ENCODE data around the gene TUBGCP4.
A peak's percentile ranks its signal among the peaks of the same experiment; 100 is the strongest.
"Not testable (repeated sequence)": the region's sequence is repeated elsewhere in the genome, so short reads cannot be mapped to it uniquely, and the experiment has no call there.

Gene TUBGCP4

GRCh38 chr15:43370975-43371974 lies at the start of gene TUBGCP4, which contains the start of gene ZSCAN29:
TSS of gene TUBGCP4 (plus strand) at chr15:43371101. CDS start at chr15:43371355, 254 bp downstream.
TSS of gene ZSCAN29 (minus strand) at chr15:43371043. CDS start at chr15:43369913, 1,130 bp downstream.
- DNase-seq (ENCODE audit: low spot score) = peak; percentile 74

DNA sequence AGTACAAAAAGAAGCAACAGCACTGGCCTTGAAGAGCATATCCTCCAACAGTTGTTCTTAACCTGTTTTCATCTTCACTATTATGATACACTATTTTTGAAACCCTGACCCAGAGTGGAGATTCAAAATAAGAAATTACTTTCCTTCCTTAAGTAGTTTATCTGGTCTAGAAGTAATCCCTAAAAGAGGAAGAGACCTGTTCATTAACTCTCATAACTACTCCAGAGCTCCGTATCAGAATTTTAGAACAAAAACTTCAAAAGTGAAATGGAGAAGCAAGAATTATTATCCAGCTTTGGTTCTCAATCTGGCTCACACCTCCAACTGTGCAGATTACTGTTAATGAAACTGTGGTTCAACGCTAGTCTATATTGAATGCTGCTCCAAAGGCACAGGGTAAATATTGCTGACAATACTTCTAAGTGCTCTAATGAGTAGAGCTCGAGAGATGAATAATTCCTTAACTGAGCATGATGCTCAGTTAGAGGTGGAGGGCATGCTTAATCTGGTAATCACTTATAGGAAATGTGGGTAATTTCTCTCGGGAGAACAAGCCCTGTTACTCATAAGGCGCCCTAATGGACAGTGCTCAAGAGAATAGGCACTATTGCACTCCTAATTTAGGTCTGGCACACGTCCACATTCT lies 45.7 kb upstream of the TUBGCP4 start:
- no peak for DNase-seq (ENCODE audit: low spot score)

- no peak for DNase-seq (ENCODE audit: low spot score)
Observed at GRCh38 chr15:43329217-43329959, 41.5 kb upstream of the TUBGCP4 start.

GRCh38 chr15:43329960-43330779 lies 40.7 kb upstream of the TUBGCP4 start, which contains the start of gene LCMT2:
TSS of gene LCMT2 (minus strand) at chr15:43330573. CDS start at chr15:43330489, 84 bp downstream.
- peak; percentile 90 for DNase-seq (ENCODE audit: low spot score)

DNA sequence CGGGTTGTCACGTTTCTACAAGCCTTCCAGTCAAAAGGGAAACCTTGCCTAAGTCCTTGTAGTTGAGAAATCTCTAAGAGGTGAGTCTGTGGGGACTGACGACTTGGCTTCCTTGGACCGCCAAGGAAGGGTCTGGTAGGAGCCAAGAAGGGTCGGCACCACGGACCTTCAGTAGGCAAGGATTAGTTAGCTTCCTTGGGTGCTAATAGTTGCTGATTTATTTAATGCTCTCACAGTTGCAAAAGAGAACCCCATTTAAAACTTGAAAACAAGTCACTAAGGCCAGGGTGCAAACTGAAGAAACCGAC lies 40.2 kb upstream of the TUBGCP4 start:
- DNase-seq (ENCODE audit: low spot score) = no peak

DNA sequence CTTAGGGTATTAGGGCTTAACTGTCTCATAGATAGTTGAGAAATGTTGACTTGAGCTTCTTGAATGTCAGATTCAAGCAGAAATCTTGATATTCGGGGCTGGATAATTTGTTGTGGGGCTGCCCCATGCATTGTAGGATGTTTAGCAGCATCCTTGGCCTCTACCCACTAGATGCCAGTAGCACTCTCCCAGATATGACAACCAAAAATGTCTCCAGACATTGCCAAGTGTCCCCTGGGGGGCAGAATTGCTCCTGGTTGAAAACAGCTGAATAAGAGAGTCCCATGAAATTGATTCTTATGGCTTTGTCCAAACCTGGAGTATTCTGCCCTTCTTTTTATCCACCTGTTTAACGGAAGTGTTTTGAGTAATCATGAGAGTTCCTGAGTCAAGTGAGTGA lies 24.6 kb upstream of the TUBGCP4 start:
- DNase-seq (ENCODE audit: low spot score) = no peak

- no peak for DNase-seq (ENCODE audit: low spot score)
Observed at GRCh38 chr15:43347114-43347513, 23.8 kb upstream of the TUBGCP4 start.

DNA sequence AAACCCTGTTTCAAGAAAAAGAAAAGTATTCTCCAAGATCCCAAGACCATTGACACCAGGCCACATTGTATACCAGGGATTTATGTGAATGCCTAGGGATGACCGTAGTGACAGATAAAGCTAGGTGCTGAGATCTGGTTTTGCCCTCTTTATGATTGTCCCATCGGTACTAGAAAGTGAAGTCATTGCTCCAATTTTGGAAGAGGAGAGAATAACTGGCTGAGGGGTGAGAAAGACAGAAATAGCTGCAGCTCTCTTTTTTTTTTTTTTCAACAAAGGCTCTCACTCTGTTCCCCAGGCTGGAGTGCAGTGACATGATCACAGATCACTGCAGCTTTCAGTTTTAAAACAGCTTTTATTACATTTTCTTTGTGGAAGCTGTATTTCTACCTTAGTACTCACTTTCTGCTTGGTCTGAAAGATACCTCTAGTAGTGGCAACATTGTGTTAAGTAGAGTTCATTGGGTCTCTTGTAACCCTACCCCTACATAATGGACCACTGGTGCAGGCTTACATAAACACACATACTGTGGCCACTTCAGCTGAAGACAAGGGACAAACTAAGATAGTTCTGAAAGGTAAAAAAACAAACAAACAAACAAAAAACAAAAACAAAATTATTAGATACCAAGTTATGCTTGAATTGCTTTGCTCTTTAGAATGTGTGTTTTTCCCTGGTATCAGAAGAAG lies 18.1 kb upstream of the TUBGCP4 start:
- no peak for DNase-seq (ENCODE audit: low spot score)

DNA sequence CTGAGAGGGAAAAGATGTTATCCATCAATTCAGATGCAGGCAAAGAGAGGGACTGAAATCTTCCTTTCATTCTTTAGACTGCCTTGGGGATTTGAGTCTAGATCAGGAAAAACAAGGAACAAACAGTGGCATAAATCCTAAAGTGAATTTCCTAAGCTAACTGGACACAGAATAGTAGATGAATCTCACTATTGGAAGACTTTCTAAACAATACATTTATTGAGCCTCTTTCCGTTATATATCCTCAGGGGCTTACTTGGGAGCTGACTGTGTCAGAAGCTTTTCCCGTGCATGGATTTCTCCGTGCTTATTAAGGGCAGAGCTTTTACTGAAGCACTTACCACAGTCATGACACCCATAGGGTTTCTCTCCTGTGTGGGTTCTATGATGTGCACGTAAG lies 10.1 kb upstream of the TUBGCP4 start:
- no peak for DNase-seq (ENCODE audit: low spot score)

GRCh38 chr15:43361313-43361903 lies 9.5 kb upstream of the TUBGCP4 start:
- no peak for DNase-seq (ENCODE audit: low spot score)

DNA sequence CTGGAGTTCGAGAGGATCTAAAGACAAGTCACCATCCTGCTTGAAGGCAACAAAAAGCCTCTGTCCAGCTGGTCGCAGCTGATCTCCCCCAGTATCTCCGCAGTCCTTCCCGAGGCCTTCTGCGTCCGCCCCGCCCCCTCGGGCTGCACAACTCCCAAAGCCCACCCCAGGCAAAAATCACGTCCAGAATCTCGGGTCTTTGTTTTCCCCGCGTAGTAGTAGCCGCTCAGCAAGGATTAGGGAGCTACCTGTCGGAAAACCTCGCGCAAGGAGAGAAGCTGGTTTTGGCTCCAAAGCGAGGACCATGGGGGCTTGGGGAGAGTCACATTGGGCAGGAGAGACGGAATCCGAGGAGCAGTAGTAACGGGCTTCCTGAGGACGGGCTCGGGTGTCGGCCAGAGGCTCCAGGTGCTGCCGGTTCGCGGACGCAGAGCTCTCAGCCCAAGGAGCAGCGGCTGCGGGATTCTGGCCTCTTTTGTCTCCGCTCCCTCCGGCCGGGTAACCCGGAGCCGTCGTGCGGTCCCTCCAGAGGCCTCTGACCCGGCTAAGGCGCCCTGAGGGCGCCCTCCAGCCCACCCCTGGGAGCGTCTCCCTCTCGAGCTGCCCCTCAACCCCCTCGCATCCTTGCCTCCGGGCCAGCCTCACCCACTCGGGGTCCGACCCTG lies 459 bp upstream of the TUBGCP4 start:
- DNase-seq (ENCODE audit: low spot score) = no peak

- peak; percentile 25 for DNase-seq (ENCODE audit: low spot score)
Observed at GRCh38 chr15:43376017-43376705, 5.3 kb downstream of the TUBGCP4 start.

DNA sequence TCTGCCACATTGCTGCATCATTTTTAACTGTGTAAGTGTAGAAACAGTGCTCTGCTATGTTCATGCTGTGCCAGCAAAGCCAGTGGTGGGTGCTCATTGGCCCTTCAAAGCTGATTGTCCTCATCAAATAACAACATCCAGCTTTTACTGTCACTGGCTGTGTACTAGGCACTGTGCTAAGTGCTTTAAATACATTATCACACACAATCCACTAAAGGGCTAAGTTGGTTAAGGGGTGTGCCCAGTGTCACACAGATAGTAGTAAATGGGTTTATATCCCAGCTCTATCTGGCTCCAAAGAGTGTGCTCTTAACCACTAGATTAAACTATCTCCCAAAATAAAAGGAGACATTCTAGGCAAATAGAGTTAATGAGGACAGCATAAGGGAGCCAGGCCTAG lies 7.7 kb downstream of the TUBGCP4 start:
- no peak for DNase-seq (ENCODE audit: low spot score)

GRCh38 chr15:43382310-43382709 lies 11.4 kb downstream of the TUBGCP4 start:
- no peak for DNase-seq (ENCODE audit: low spot score)

DNA sequence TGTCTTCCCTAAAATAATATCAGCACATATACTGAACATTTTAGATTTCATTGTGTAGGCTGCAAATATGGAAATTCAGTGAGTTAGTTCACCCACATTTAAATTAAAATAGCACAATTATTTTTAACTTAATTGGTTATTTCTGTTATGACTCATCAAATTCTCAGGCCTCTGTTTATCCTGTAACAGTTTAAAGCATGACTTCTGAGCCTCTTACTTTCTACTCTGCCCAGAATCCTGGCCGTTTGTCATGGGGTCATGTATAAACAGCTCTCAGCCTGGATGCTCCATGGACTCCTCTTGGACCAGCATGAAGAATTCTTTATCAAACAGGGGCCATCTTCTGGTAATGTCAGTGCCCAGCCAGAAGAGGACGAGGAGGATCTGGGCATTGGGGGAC lies 12.2 kb downstream of the TUBGCP4 start:
- DNase-seq (ENCODE audit: low spot score) = no peak

DNA sequence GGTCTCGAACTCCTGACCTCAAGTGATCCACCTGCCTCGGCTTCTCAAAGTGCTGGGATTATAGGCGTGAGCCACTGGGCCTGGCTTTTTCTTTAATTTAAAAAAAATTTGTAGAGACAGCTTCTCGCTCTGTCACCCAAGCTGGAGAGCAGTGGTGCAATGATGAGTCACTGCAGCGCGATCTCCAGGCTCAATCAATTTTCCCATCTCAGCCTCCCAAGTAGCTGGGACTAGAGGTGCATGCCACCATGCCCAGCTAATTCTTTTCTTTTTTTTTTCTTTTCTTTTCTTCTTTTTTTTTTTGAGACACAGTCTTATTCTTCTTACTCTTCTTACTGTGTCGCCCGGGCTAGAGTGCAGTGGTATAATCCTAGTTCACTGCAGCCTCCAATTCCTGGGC lies 19.8 kb downstream of the TUBGCP4 start:
- DNase-seq (ENCODE audit: low spot score) = no peak

DNA sequence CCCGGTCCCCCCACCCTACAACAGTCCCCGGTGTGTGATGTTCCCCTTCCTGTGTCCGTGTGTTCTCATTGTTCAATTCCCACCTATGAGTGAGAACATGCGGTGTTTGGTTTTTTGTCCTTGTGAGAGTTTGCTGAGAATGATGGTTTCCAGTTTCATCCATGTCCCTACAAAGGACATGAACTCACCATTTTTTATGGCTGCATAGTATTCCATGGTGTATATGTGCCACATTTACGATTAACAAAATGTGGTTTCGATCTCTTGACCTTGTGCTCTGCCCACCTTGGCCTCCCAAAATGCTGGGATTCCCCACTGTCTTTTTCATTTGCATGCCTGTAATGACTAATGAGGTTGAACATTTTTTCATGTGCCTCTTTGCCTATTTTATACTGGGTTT lies 22.7 kb downstream of the TUBGCP4 start:
- not testable (repeated sequence) for DNase-seq (ENCODE audit: low spot score)

DNA sequence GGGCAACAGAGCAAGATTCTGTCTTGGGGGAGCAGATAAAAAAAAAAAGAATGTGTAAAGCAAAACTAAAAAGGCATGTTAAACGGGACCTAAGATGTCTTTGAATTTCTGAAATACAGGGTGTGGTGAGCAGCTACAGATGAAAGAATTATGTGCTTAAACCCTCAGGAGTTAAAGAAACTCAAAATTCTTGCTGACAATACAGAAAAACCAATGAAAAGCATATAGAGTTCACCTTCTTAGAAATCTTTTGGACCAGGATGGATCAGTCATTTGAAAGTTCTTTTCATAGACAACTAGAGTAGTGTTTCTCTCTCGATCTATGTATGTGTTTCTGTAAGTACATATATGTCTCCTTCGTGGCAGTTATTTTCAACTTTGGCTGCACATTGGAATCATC lies 31.4 kb downstream of the TUBGCP4 start:
- no peak for DNase-seq (ENCODE audit: low spot score)

DNA sequence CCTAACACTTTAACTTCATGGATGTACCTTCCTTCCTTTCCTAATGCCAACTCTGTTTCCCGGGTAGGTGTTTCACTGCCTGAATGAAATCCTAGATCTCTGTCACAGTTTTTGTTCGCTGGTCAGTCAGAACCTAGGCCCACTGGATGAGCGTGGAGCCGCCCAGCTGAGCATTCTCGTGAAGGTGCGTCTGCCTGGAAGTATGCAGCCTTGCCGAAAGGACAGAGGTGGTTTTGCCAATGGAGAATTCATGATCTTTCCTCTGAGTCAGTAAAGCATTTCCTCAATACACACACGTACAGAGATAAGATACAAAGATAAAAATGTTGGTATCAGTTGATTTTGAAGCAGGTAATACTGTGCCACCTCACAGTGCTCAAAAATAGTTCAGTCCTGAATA lies 32.7 kb downstream of the TUBGCP4 start:
- no peak for DNase-seq (ENCODE audit: low spot score)
